NT2/D1 (cell line): ENCODE results near the gene RPTOR.

Experiments used
- YY1 ChIP-seq: IDR thresholded peaks from 2 replicates; pipeline ENCODE4 v1.6.1; 2011; ENCODE audit not compliant: insufficient read length, insufficient read depth
- ZNF274 ChIP-seq: IDR thresholded peaks from 2 replicates; pipeline ENCODE4 v1.6.1; 2011; ENCODE audit warnings: mild to moderate bottlenecking, low read depth, low read length

- TF ChIP-seq ZNF274 (no peak), YY1 (no peak)
Observed at GRCh38 chr17:80676564-80676963, 131.9 kb downstream of the RPTOR start.
